MCF 10A (cell line): ENCODE results near the gene CENPL. TPM values are rescaled to one million over a fixed set of nuclear protein-coding genes. Genes with fewer than 3 reads are reported as not detected.

Experiments used
- Bru-seq: library from RNA; stranded (reverse); fragments of 400-500 nt; gene quantifications from one replicate; lab custom pipeline; 2021; lab: Mats Ljungman, UMichigan
- BruChase-seq, 2 experiments: library from RNA; stranded (reverse); fragments of 400-500 nt; gene quantifications; one replicate each; lab custom pipeline; 2021; lab: Mats Ljungman, UMichigan
- BruUV-seq: library from RNA; stranded (reverse); fragments of 400-500 nt; replicated peaks from 2 replicates; lab custom pipeline; 2021; lab: Mats Ljungman, UMichigan
- CTCF ChIA-PET: fragments of 300-600 bp; sonication (Branson Sonifier 250); formaldehyde crosslinking; extraction: SDS; loops from one replicate; lab custom pipeline; 2021; ENCODE audit warnings: antibody characterized with exemption, inconsistent platforms; lab: Yijun Ruan, JAX
- POLR2A ChIA-PET: fragments of 300-600, 350-650 bp; sonication (Branson Sonifier 250); formaldehyde crosslinking; extraction: SDS; loops from one replicate; lab custom pipeline; 2020; ENCODE audit warnings: antibody characterized with exemption, inconsistent platforms; lab: Yijun Ruan, JAX
- DNase-seq: peaks from one replicate; pipeline ENCODE4 v3.0.0-alpha.2; 2018; ENCODE audit not compliant: unreplicated experiment
- H3K27ac Mint-ChIP-seq: one replicate; pipeline ENCODE4 v1.8.0; 2022; ENCODE audit warnings: mild to moderate bottlenecking, low read depth, mixed read lengths; ENCODE audit not compliant: unreplicated experiment
- H3K27me3 Mint-ChIP-seq: one replicate; pipeline ENCODE4 v1.8.0; 2022; ENCODE audit warnings: mixed read lengths; ENCODE audit not compliant: insufficient read depth, unreplicated experiment
- H3K36me3 Mint-ChIP-seq: one replicate; pipeline ENCODE4 v1.8.0; 2022; ENCODE audit warnings: mild to moderate bottlenecking, moderate library complexity, mixed read lengths; ENCODE audit not compliant: insufficient read depth, unreplicated experiment
- H3K4me1 Mint-ChIP-seq: one replicate; pipeline ENCODE4 v1.8.0; 2022; ENCODE audit warnings: mixed read lengths; ENCODE audit not compliant: insufficient read depth, unreplicated experiment
- H3K4me3 Mint-ChIP-seq: one replicate; pipeline ENCODE4 v1.8.0; 2022; ENCODE audit warnings: mild to moderate bottlenecking, moderate library complexity, mixed read lengths; ENCODE audit not compliant: unreplicated experiment
- H3K9me3 Mint-ChIP-seq: one replicate; pipeline ENCODE4 v1.8.0; 2022; ENCODE audit warnings: mixed read lengths; ENCODE audit not compliant: unreplicated experiment
- intact Hi-C: fragments of 100-400 bp; cut with micrococcal nuclease; formaldehyde crosslinking; loops from 2 replicates; pipeline ENCODE4 v1.14.1; 2022
- long read RNA-seq: library from polyadenylated mRNA; stranded (forward); transcript quantifications from one replicate; pipeline ENCODE4 v2.0.0, GENCODE V29; 2022
- total RNA-seq: library from RNA; stranded (reverse); gene quantifications from 2 replicates; pipeline ENCODE4 v1.2.3, GENCODE V29; 2022
- TF ChIP-seq, protein P1 (sequence below): fragments of 200-600 bp; IDR thresholded peaks from one replicate; pipeline ENCODE4 v1.8.0; 2022; ENCODE audit warnings: antibody characterized with exemption, mild to moderate bottlenecking; ENCODE audit not compliant: unreplicated experiment

The CENPL gene, protein sequence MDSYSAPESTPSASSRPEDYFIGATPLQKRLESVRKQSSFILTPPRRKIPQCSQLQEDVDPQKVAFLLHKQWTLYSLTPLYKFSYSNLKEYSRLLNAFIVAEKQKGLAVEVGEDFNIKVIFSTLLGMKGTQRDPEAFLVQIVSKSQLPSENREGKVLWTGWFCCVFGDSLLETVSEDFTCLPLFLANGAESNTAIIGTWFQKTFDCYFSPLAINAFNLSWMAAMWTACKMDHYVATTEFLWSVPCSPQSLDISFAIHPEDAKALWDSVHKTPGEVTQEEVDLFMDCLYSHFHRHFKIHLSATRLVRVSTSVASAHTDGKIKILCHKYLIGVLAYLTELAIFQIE
- total RNA-seq = 14.1 and 24.5 TPM in 2 replicates
- Bru-seq, nascent RNA = percentile 73 among the genes with signal in this experiment
- percentile 65 among the genes with signal in this experiment for BruChase-seq, experiment 1, labeled RNA remaining after a 6-hour chase
- percentile 74 among the genes with signal in this experiment for BruChase-seq, experiment 2, labeled RNA remaining after a 2-hour chase
- long read RNA-seq, transcript CENPL-203 (6 exons, 1,771 nt) = major isoform, 7 of 34 reads
- long read RNA-seq, partial matches to known transcripts = 1 of 34 reads
- long read RNA-seq, other reads (novel, unspliced or antisense) = 22 of 34 reads

DNA sequence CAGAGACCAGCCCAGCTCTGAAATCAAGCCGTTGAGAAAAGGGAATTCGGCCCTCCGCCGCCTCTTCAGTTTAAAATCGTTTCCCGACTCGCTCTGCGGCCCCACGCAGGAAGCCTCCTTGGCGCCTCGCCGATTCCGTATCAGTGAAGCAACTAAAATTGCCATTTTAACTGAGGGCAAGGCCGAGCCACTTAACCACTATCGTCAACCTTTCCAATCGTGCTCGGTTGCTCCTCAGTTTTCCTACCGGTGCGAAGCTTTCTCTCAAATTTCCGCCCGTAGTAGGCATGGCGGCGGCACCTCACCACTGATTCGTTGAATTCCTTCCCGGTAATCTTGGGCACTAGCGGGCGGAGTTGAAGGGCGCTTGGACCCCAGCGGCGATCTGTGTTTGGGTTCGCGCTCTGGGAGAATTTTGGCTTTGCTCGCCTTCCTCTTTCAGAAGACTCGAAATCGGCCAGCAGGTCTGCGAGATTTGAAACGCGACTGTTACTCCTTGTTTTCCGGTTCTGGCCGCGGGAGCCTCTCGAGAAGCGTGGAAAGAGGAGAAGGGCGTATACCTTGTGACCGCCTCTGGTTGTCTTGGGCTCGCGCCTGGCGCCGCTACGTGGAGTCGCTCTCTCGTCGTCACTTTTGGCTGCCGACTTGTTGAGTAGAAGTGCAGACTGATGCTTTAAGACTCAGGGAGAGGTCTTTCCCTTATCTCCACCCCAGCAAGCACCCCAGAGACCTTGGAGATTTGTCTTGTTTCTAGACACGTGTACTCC lies at the start of gene CENPL, which contains the start of gene DARS2:
CENPL (minus strand) TSS at position 569 of the 767 bp plus-strand sequence. CDS start 13,584 bp downstream, outside the sequence.
DARS2 (plus strand) TSS at position 359 of the 767 bp plus-strand sequence. CDS start 557 bp downstream, outside the sequence.
- TSS peak; percentile 87 for BruUV-seq
- Mint-ChIP-seq H3K27ac (peak within 1 kb of the TSS; percentile 98), H3K36me3 (peaks cover 18% of the 10 kb centered on the region), H3K9me3 (no peaks in the 10 kb centered on the region), H3K4me1 (peaks cover 39% of the 10 kb centered on the region), H3K27me3 (no peaks in the 10 kb centered on the region), H3K4me3 (peak within 1 kb of the TSS; percentile 97)
- POLR2A ChIA-PET = interaction anchor here (0.6 to 8.3 kb wide), 35 partner anchors 9 to 1198 kb away, joined by 3 to 118 read pairs (median 3); partner anchors contain the start of genes GAS5, KLHL20, MRPS14 and PRDX6
- DNase-seq = peak; percentile 100
- TF ChIP-seq, protein P1, sequence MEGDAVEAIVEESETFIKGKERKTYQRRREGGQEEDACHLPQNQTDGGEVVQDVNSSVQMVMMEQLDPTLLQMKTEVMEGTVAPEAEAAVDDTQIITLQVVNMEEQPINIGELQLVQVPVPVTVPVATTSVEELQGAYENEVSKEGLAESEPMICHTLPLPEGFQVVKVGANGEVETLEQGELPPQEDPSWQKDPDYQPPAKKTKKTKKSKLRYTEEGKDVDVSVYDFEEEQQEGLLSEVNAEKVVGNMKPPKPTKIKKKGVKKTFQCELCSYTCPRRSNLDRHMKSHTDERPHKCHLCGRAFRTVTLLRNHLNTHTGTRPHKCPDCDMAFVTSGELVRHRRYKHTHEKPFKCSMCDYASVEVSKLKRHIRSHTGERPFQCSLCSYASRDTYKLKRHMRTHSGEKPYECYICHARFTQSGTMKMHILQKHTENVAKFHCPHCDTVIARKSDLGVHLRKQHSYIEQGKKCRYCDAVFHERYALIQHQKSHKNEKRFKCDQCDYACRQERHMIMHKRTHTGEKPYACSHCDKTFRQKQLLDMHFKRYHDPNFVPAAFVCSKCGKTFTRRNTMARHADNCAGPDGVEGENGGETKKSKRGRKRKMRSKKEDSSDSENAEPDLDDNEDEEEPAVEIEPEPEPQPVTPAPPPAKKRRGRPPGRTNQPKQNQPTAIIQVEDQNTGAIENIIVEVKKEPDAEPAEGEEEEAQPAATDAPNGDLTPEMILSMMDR = no peak
- CTCF ChIA-PET = interaction anchor here (0.5 to 6.2 kb wide), 32 partner anchors 9 to 1554 kb away, joined by 3 to 50 read pairs (median 4); partner anchors contain the start of genes KLHL20 and PRDX6
- intact Hi-C loops = loop anchor here (1.0 to 10.0 kb wide), 8 partner anchors 110 to 1078 kb away; partner anchors contain the start of gene KLHL20

DNA sequence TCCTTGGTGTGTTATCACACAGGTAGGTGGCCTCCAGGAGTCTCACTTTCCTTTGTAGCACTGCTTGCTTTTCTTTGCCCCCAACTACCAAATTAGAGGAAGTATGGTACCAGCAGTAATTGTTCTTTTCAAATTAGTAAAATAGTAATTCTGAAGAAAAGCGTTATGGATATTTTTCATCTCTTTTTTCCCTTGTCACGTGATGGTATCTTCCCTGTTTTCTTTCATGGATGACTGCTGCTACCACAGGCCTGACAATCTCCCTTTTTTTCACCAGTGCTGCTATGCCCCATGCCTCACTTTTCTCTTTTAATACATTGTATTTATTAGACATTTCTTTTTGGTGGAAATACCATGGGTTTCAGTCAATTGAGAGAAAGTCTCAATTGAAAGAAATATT lies 46.8 kb upstream of the CENPL start:
- no peaks in the 10 kb centered on the region for H3K9me3 Mint-ChIP-seq
- peaks cover 33% of the 10 kb centered on the region for H3K4me1 Mint-ChIP-seq
- ChIA-PET POLR2A (interaction anchor here (0.6 to 4.9 kb wide), 4 partner anchors 17 to 442 kb away, joined by 3 to 18 read pairs (median 3); no protein-coding TSS in a partner anchor), CTCF (no interaction called here)
- peaks cover 67% of the 10 kb centered on the region for H3K36me3 Mint-ChIP-seq
- intact Hi-C loops = no loop called here
- no peaks in the 10 kb centered on the region for H3K27me3 Mint-ChIP-seq
- BruUV-seq = no TSS peak
- no peak overlapping the region for H3K4me3 Mint-ChIP-seq
- TF ChIP-seq, protein P1 = no peak
- no peak overlapping the region for H3K27ac Mint-ChIP-seq
- DNase-seq = no peak

DNA sequence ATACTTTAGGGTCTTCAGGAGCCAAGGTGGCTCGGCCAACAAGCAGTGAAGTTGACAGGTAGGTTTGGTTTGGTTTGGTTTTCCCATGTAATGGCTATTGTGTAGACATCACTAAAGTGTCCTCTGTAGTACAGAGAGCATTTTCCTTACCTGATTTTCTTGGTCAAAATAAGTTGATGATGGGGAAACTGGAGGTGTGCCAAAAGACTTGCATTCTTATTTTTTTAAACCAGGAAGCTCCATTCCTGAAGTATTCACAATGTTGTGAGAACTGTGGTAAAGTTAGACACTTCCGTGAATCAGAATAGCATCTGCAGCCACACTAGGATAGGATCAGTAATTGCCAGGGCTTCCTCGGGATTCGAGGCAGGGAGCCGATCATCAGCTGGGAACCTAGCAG lies 46.4 kb upstream of the CENPL start:
- intact Hi-C loops = no loop called here
- Mint-ChIP-seq H3K4me3 (no peak overlapping the region), H3K27me3 (no peaks in the 10 kb centered on the region), H3K36me3 (peaks cover 67% of the 10 kb centered on the region), H3K9me3 (no peaks in the 10 kb centered on the region), H3K4me1 (peaks cover 37% of the 10 kb centered on the region), H3K27ac (no peak overlapping the region)
- no TSS peak for BruUV-seq
- no peak for DNase-seq
- ChIA-PET POLR2A (interaction anchor here (0.6 to 4.9 kb wide), 4 partner anchors 17 to 442 kb away, joined by 3 to 18 read pairs (median 3); no protein-coding TSS in a partner anchor), CTCF (no interaction called here)
- TF ChIP-seq, protein P1 = no peak
